Measurements from ENCODE around the gene LIAS.

LIAS gene

GRCh38 chr4:39525822-39526690 is 67.2 kb downstream of the LIAS start:
- ATAC-seq: no peak
- Mint-ChIP-seq H3K9me3 (peaks cover 10% of the 10 kb centered on the region), H3K4me3 (peak overlapping the region; percentile 98), H3K27ac (peak overlapping the region; percentile 87), H3K36me3 (ENCODE audit: low read depth) (peaks cover 5% of the 10 kb centered on the region), H3K4me1 (peaks cover 17% of the 10 kb centered on the region), H3K27me3 (no peaks in the 10 kb centered on the region)
- no peak for DNase-seq

GRCh38 chr4:39526765-39527295 is 68.0 kb downstream of the LIAS start:
- Mint-ChIP-seq H3K9me3 (peaks cover 17% of the 10 kb centered on the region), H3K27me3 (no peaks in the 10 kb centered on the region), H3K27ac (peak overlapping the region; percentile 87), H3K4me3 (peak overlapping the region; percentile 98), H3K4me1 (peaks cover 17% of the 10 kb centered on the region), H3K36me3 (ENCODE audit: low read depth) (peaks cover 12% of the 10 kb centered on the region)
- DNase-seq: peak; percentile 46
- ATAC-seq: peak; percentile 38

GRCh38 chr4:39527296-39528060 is 68.6 kb downstream of the LIAS start, which contains the start of gene UGDH:
Gene UGDH (minus strand): TSS chr4:39527439. CDS start chr4:39521512, 5,927 bp downstream.
- H3K36me3 Mint-ChIP-seq (ENCODE audit: low read depth): peaks cover 18% of the 10 kb centered on the region
- H3K4me3 Mint-ChIP-seq: peak within 1 kb of the TSS; percentile 98
- ATAC-seq (peak; percentile 100), DNase-seq (peak; percentile 92)
- peak within 1 kb of the TSS; percentile 93 for H3K27ac Mint-ChIP-seq
- H3K4me1 Mint-ChIP-seq: peaks cover 17% of the 10 kb centered on the region
- H3K9me3 Mint-ChIP-seq: peaks cover 23% of the 10 kb centered on the region
- H3K27me3 Mint-ChIP-seq: no peaks in the 10 kb centered on the region

GRCh38 chr4:39528061-39528465 is 69.2 kb downstream of the LIAS start:
- peaks cover 23% of the 10 kb centered on the region for H3K36me3 Mint-ChIP-seq (ENCODE audit: low read depth)
- no peak for DNase-seq

More at GRCh38 chr4:39528061-39528465, 69.2 kb downstream of the LIAS start:
- Mint-ChIP-seq H3K4me3 (peak overlapping the region; percentile 98), H3K4me1 (peaks cover 17% of the 10 kb centered on the region), H3K9me3 (peaks cover 29% of the 10 kb centered on the region), H3K27me3 (no peaks in the 10 kb centered on the region), H3K27ac (peak overlapping the region; percentile 78)
- ATAC-seq: no peak
